Heart left ventricle (tissue), 16 donors: Measurements from ENCODE around the gene GUCY2D. TPM values are rescaled to one million over a fixed set of nuclear protein-coding genes. Genes with fewer than 3 reads are reported as not detected.

Experiments
- ATAC-seq, 4 donors: fragments of 200-7000 bp; cut with Tn5 transposase; one replicate each; pipeline ENCODE4 v1.9.1; 2020 to 2022; ENCODE audit warnings: moderate library complexity in 4 of 4, mild to moderate bottlenecking in 3 of 4, moderate number of reproducible peaks in 1 of 4
- DNase-seq, 5 donors: peaks; one replicate each; pipeline ENCODE4 v3.0.0-alpha.2; 2020
- H3K27ac ChIP-seq, 12 donors: fragments of 200-600 bp; sonication (generic) in 4 of 12; one replicate each; pipeline versions ENCODE4 v1.5.0 to v1.8.0; 2016 to 2022; ENCODE audit warnings: mild to moderate bottlenecking in 2 of 12
- H3K27me3 ChIP-seq, 9 donors: fragments of 200-600 bp; sonication (generic) in 2 of 9; one replicate each; pipeline versions ENCODE4 v1.5.1 to v1.8.0; 2016 to 2022; ENCODE audit warnings: mild to moderate bottlenecking in 3 of 9
- H3K36me3 ChIP-seq, 9 donors: fragments of 200-600 bp; sonication (generic) in 2 of 9; one replicate each; pipeline versions ENCODE4 v1.5.0 to v1.8.0; 2018 to 2022; ENCODE audit warnings: mild to moderate bottlenecking in 2 of 9
- H3K4me1 ChIP-seq, 12 donors: fragments of 200-600 bp; sonication (generic) in 4 of 12; one replicate each; pipeline versions ENCODE4 v1.5.0 to v1.8.0; 2016 to 2022; ENCODE audit warnings: mild to moderate bottlenecking in 3 of 12
- H3K4me3 ChIP-seq, 12 donors: fragments of 200-600 bp; sonication (generic) in 4 of 12; one replicate each; pipeline versions ENCODE4 v1.5.0 to v1.8.0; 2017 to 2022; ENCODE audit warnings: mild to moderate bottlenecking in 9 of 12, moderate library complexity in 4 of 12
- H3K9me3 ChIP-seq, 12 donors: fragments of 200-600 bp; sonication (generic) in 4 of 12; one replicate each; pipeline versions ENCODE4 v1.5.0 to v1.8.0; 2016 to 2022; ENCODE audit warnings: mild to moderate bottlenecking in 1 of 12
- POLR2A ChIP-seq, 2 donors: fragments of 450-650 bp; IDR thresholded peaks; one replicate each; pipeline ENCODE4 v1.6.1; 2017; ENCODE audit warnings: antibody characterized with exemption in 2 of 2, mild to moderate bottlenecking in 2 of 2, moderate library complexity in 2 of 2
- WGBS, 4 donors: extraction: QIAGEN DNeasy Blood & Tissue Kit in 2 of 4; methylation state at CpG; one replicate each; pipeline versions ENCODE4 v1.1.5 to v1.1.7; 2013 to 2018; 5-methylcytosine and 5-hydroxymethylcytosine counted together
- intact Hi-C, 10 donors: fragments of 100-400 bp; cut with DNase I; formaldehyde crosslinking; loops; one replicate each; pipeline versions ENCODE4 v1.11.1 to v1.14.2; 2022
- polyA plus RNA-seq, 2 donors: library from polyadenylated mRNA; stranded (reverse); fragments of 200-250 nt; gene quantifications; one replicate each; pipeline ENCODE4 v1.2.3, GENCODE V29; 2013
- total RNA-seq, 9 donors: library from RNA; depleted of rRNA in 2 of 9; stranded (reverse); fragments of >200 nt in 2 of 9; fragmentation: NEBNext Ultra II Directional in 3 of 9; extraction: Animal tissue kit (Norgen Biotek cat#: 25700) in 3 of 9; gene quantifications; one replicate each; pipeline versions ENCODE4 v1.1.0 to v1.2.4, GENCODE V29; 2016 to 2023
- TF ChIP-seq, protein P1 (sequence below), 12 donors: fragments of 200-600 bp; sonication (generic) in 4 of 12; IDR thresholded peaks; one replicate each; pipeline versions ENCODE4 v1.5.0 to v1.8.0; 2018 to 2022; ENCODE audit warnings: antibody characterized with exemption in 12 of 12, mild to moderate bottlenecking in 5 of 12
- donor health status: ischemic (EF 13 %, LVEDD 7.1; RV severe dilation, severe dysfunction).
- donor health status: healthy with polysubstance abuse.
- donor health status: DM: no; HTN: yes; CAD: no.
- donor health status: DM: no; HTN: no; CAD: no.
- donor health status: ischemic (EF 25% LVEDD 6.9; RV normal size, moderate dysfunction).
- donor health status: ischemic (EF 25% LVEDD 5.7; RV mildly dilated, moderate dysfunction).
- donor health status: healthy.
- donor health status: DM: yes; HTN: yes; CAD: no.
- donor health status: ischemic (EF 35%, LVEDD 5.7; RV mildly dilated, moderate dysfunction).
- donor health status: nonischemic (EF 11% LVEDD 7.7; RV severe dilation, severe dysfunction).
- donor health status: DM: yes; HTN: yes; CAD: no.
- donor health status: PGD.
- donor health status: ischemic (EF 29% LVEDD 5.4; RV normal size, mild dysfunction).
- donor health status: nonischemic (EF 23%, LVEDD 6.1; RV moderate dilation, normal function).

The GUCY2D gene
- total and polyA plus RNA-seq, 11 donors: 0.04 TPM; not detected in 10

DNA sequence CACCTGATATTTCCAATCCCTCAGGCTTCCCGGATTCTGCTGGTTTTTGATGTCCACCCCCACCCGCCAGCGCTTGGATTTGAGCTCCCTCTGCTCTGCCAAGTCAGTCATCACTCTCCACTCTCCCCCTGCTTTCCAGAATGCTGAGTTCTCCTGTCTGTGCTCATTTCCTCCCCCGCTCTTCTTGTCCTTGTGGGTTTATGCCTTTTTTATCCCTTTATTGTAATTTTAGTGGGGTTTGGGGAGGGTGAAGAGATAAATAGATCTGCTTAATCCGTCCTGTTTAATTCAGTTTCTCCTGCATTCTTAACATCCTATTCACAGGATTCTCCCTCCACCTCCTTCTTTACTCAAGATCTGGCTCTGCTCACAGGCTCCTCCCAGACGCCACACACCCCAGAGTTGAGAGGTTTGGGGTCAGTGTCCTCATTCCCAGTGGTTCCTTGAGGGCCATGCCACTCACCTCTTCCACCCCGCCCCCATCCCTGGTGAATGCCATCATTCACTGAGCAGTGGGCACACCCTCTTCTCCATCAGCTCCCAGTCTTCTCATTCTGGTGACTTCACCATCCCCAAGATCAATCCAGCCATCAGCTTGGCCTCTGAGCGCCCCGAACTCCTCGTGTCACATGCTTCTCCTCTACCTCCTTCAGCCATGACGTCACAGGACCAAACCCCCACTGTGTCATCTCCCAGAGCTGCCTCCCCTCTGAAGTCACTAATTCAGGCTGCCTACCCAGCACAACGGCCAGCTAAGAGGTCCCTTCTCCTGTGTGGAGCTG is 15.1 kb upstream of the GUCY2D start:
- H3K36me3 ChIP-seq: no peaks in the 10 kb centered on the region
- H3K27ac ChIP-seq: no peak overlapping the region
- H3K4me3 ChIP-seq: no peak overlapping the region
- H3K27me3 ChIP-seq: peaks cover 0 to 17% (median 0%) of the 10 kb centered on the region in 9 donors
- intact Hi-C loops: loop anchor here in 9 of 10 donors (1.0 to 10.0 kb wide), 9 partner anchors 55 to 245 kb away; partner anchors contain the start of genes CNTROB (in 1 of the 9) and TRAPPC1 (in 1 of the 9)
- H3K4me1 ChIP-seq: peaks cover 0 to 22% (median 4%) of the 10 kb centered on the region in 12 donors
- H3K9me3 ChIP-seq: no peaks in the 10 kb centered on the region
- 65 to 70% (median 66%) methylated on average over 12 of the region's 12 CpGs for WGBS, 4 donors
- TF ChIP-seq, protein P1, sequence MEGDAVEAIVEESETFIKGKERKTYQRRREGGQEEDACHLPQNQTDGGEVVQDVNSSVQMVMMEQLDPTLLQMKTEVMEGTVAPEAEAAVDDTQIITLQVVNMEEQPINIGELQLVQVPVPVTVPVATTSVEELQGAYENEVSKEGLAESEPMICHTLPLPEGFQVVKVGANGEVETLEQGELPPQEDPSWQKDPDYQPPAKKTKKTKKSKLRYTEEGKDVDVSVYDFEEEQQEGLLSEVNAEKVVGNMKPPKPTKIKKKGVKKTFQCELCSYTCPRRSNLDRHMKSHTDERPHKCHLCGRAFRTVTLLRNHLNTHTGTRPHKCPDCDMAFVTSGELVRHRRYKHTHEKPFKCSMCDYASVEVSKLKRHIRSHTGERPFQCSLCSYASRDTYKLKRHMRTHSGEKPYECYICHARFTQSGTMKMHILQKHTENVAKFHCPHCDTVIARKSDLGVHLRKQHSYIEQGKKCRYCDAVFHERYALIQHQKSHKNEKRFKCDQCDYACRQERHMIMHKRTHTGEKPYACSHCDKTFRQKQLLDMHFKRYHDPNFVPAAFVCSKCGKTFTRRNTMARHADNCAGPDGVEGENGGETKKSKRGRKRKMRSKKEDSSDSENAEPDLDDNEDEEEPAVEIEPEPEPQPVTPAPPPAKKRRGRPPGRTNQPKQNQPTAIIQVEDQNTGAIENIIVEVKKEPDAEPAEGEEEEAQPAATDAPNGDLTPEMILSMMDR (IDR thresholded peaks at IDR 0.05): no peak
- ATAC-seq (no peak), DNase-seq (no peak)

GRCh38 chr17:7988750-7989178 is 13.7 kb upstream of the GUCY2D start:
- Histone ChIP-seq H3K36me3 (no peaks in the 10 kb centered on the region), H3K9me3 (no peaks in the 10 kb centered on the region), H3K27me3 (peaks cover 0 to 17% (median 0%) of the 10 kb centered on the region in 9 donors), H3K27ac (no peak overlapping the region), H3K4me3 (no peak overlapping the region), H3K4me1 (peaks cover 0 to 19% (median 4%) of the 10 kb centered on the region in 12 donors)
- 20 to 23% (median 20%) methylated on average over 5 of the region's 5 CpGs for WGBS, 4 donors
- DNase-seq (peak in 2 of 5 donors; percentile 53 to 67), ATAC-seq (peak in 3 of 4 donors; percentile 64 to 83 (median 79))
- intact Hi-C loops: loop anchor here (1.0 to 10.0 kb wide), 13 partner anchors 52 to 246 kb away; partner anchors contain the start of genes CNTROB (in 1 of the 10) and TRAPPC1 (in 1 of the 10)
- TF ChIP-seq, protein P1 (IDR thresholded peaks at IDR 0.05): peak; percentile 63 to 81 (median 74)
- no peak for TF ChIP-seq POLR2A (IDR thresholded peaks at IDR 0.05)

GRCh38 chr17:7989781-7990655 is 12.4 kb upstream of the GUCY2D start:
- Histone ChIP-seq H3K36me3 (no peaks in the 10 kb centered on the region), H3K4me3 (peak overlapping the region; percentile 16 to 75 (median 63)), H3K9me3 (no peaks in the 10 kb centered on the region), H3K4me1 (peaks cover 0 to 19% (median 5%) of the 10 kb centered on the region in 12 donors), H3K27me3 (peaks cover 0 to 6% (median 0%) of the 10 kb centered on the region in 9 donors), H3K27ac (peak overlapping the region in 5 of 12 donors; percentile 8 to 84 (median 62))
- peak; percentile 73 to 92 (median 83) for DNase-seq
- intact Hi-C loops: loop anchor here (1.0 to 10.0 kb wide), 18 partner anchors 51 to 248 kb away; partner anchors contain the start of genes CNTROB (in 2 of the 10) and TRAPPC1 (in 2 of the 10)
- ATAC-seq: peak; percentile 54 to 87 (median 84)
- 4 to 6% (median 5%) methylated on average over 40 to 59 of the region's 59 CpGs for WGBS, 4 donors
- TF ChIP-seq POLR2A (IDR thresholded peaks at IDR 0.05): no peak
- TF ChIP-seq, protein P1 (IDR thresholded peaks at IDR 0.05): peak; percentile 93 to 100 (median 95)
